Esophagus squamous epithelium (tissue), 4 donors: ENCODE data around the gene ASB7.

ENCODE experiments used
- CTCF ChIP-seq, 6 experiments: fragments of 450-650 bp in 4 of 6; fragments of 200-600 bp in 2 of 6; sonication (generic) in 2 of 6; IDR thresholded peaks; one replicate each; pipeline ENCODE4 v1.5.1; 2016 to 2019; ENCODE audit warnings: antibody characterized with exemption in 6 of 6, mild to moderate bottlenecking in 4 of 6, moderate library complexity in 4 of 6
- POLR2A ChIP-seq, 4 donors: fragments of 450-650 bp; IDR thresholded peaks; one replicate each; pipeline ENCODE4 v1.6.1; 2017; ENCODE audit warnings: antibody characterized with exemption in 4 of 4, mild to moderate bottlenecking in 4 of 4, moderate library complexity in 3 of 4

GRCh38 chr15:100671124-100671680 lies 68.8 kb downstream of the ASB7 start:
- TF ChIP-seq CTCF (IDR thresholded peaks at IDR 0.05) (no peak), POLR2A (IDR thresholded peaks at IDR 0.05) (no peak)
